OCI-LY3 (cell line): Measurements from ENCODE around the gene SIAE.

Experiments used
- EZH2phosphoT487 ChIP-seq: fragments of 200-600 bp; shearing (Covaris generic); IDR thresholded peaks from 2 replicates; pipeline ENCODE4 v1.6.1; 2018; ENCODE audit warnings: antibody characterized with exemption, mixed run types, low read depth
- TF ChIP-seq, protein P1 (sequence below): fragments of 200-600, 300-600 bp; sonication (generic); IDR thresholded peaks from 2 replicates; pipeline ENCODE4 v1.5.1; 2014; ENCODE audit warnings: antibody characterized with exemption, low read length, low read depth

DNA sequence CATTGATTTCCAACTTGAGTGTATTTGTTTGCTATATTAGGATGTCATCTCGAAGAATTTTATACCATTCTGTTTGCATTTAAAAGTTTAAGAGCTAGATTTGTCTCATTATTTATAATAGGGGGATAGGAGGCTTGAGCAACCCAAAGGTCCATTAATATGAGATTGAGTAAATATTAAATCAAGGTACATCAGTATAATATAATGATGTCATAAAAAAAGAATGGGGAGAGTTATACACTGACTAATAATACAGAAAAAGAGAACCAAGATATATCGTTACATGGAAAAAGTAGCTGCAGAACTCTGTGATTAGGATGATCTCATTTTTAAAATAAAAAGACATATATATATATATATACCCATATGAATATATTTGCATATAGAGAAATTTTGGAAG, 19.6 kb upstream of the SIAE start:
- TF ChIP-seq EZH2phosphoT487: no peak
- TF ChIP-seq, protein P1, sequence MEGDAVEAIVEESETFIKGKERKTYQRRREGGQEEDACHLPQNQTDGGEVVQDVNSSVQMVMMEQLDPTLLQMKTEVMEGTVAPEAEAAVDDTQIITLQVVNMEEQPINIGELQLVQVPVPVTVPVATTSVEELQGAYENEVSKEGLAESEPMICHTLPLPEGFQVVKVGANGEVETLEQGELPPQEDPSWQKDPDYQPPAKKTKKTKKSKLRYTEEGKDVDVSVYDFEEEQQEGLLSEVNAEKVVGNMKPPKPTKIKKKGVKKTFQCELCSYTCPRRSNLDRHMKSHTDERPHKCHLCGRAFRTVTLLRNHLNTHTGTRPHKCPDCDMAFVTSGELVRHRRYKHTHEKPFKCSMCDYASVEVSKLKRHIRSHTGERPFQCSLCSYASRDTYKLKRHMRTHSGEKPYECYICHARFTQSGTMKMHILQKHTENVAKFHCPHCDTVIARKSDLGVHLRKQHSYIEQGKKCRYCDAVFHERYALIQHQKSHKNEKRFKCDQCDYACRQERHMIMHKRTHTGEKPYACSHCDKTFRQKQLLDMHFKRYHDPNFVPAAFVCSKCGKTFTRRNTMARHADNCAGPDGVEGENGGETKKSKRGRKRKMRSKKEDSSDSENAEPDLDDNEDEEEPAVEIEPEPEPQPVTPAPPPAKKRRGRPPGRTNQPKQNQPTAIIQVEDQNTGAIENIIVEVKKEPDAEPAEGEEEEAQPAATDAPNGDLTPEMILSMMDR: no peak
